22Rv1 (cell line): ENCODE results near the gene GSTT2.

ENCODE experiments used
- CTCF ChIP-seq: fragments of 450-650 bp; IDR thresholded peaks from 2 replicates; pipeline ENCODE4 v1.5.1; 2017; ENCODE audit warnings: mild to moderate bottlenecking
- ZFX ChIP-seq: fragments of 450-650 bp; IDR thresholded peaks from 2 replicates; pipeline ENCODE4 v1.6.1; 2017; ENCODE audit warnings: antibody characterized with exemption, borderline replicate concordance

- TF ChIP-seq CTCF: no peak
- no peak for TF ChIP-seq ZFX
Observed at GRCh38 chr22:24008381-24009226, 28.7 kb downstream of the GSTT2 start.
